Neural cell (in vitro differentiated cells): ENCODE data around the gene COG8. TPM values are rescaled to one million over a fixed set of nuclear protein-coding genes. Genes with fewer than 3 reads are reported as not detected.

Experiments used
- H2AFZ ChIP-seq: fragments of 200-600, 300-800 bp; sonication (generic), shearing (Covaris generic); 2 replicates; pipeline ENCODE4 v1.6.0; 2014; ENCODE audit warnings: low read depth, mild to moderate bottlenecking, antibody characterized with exemption, low read length, moderate library complexity
- H3F3A ChIP-seq: fragments of 200-600 bp; shearing (Covaris generic); 2 replicates; pipeline ENCODE4 v1.6.1; 2016; ENCODE audit warnings: mild to moderate bottlenecking, moderate library complexity, mixed read lengths, antibody characterized with exemption, low read length; ENCODE audit not compliant: insufficient read depth, poor library complexity, severe bottlenecking
- H3K27ac ChIP-seq: fragments of 200-600, 300-800 bp; sonication (generic), shearing (Covaris generic); 2 replicates; pipeline ENCODE4 v1.5.1; 2014; ENCODE audit warnings: mild to moderate bottlenecking, low read length, moderate library complexity
- H3K27me3 ChIP-seq: fragments of 300-800, 200-600 bp; sonication (generic), shearing (Covaris generic); 2 replicates; pipeline ENCODE4 v1.6.0; 2014; ENCODE audit warnings: mild to moderate bottlenecking, low read depth, low read length, moderate library complexity; ENCODE audit not compliant: insufficient read depth
- H3K36me3 ChIP-seq: fragments of 300-800, 200-600 bp; sonication (generic), shearing (Covaris generic); 2 replicates; pipeline ENCODE4 v1.5.1; 2014; ENCODE audit warnings: mild to moderate bottlenecking, antibody characterized with exemption, low read length, moderate library complexity; ENCODE audit not compliant: insufficient read depth
- H3K4me2 ChIP-seq: fragments of 300-800, 200-600 bp; sonication (generic), shearing (Covaris generic); 2 replicates; pipeline ENCODE4 v1.6.0; 2014; ENCODE audit warnings: mild to moderate bottlenecking, low read length
- H3K4me3 ChIP-seq: fragments of 300-800, 200-600 bp; sonication (generic), shearing (Covaris generic); 2 replicates; pipeline ENCODE4 v1.5.1; 2014; ENCODE audit warnings: mild to moderate bottlenecking, low read length, moderate library complexity
- H3K79me2 ChIP-seq: fragments of 200-600 bp; shearing (Covaris generic); replicated peaks from 2 replicates; pipeline ENCODE4 v1.6.0; 2014; ENCODE audit warnings: mild to moderate bottlenecking, low read length, moderate library complexity; ENCODE audit not compliant: insufficient read depth
- H3K9ac ChIP-seq: fragments of 300-800, 200-600 bp; sonication (generic), shearing (Covaris generic); 2 replicates; pipeline ENCODE4 v1.6.1; 2016; ENCODE audit warnings: mild to moderate bottlenecking, low read length, mixed read lengths
- H3K9me2 ChIP-seq: fragments of 200-600 bp; shearing (Covaris generic); 2 replicates; pipeline ENCODE4 v1.6.1; 2016; ENCODE audit warnings: mild to moderate bottlenecking, low read length, mixed read lengths; ENCODE audit not compliant: insufficient read depth
- H3K9me3 ChIP-seq: fragments of 200-600, 300-800 bp; sonication (generic), shearing (Covaris generic); 2 replicates; pipeline ENCODE4 v1.6.1; 2016; ENCODE audit warnings: mild to moderate bottlenecking, mixed run types, low read length, moderate library complexity, mixed read lengths
- H4K20me1 ChIP-seq: fragments of 200-600 bp; shearing (Covaris generic); 2 replicates; pipeline ENCODE4 v1.6.1; 2016; ENCODE audit warnings: mild to moderate bottlenecking, mixed run types; ENCODE audit not compliant: insufficient read depth
- EP300 ChIP-seq: fragments of 450-650 bp; conservative IDR thresholded peaks from 2 replicates; pipeline ENCODE4 v1.6.1; 2014; ENCODE audit warnings: antibody characterized with exemption, mild to moderate bottlenecking, moderate library complexity; ENCODE audit not compliant: poor library complexity, severe bottlenecking
- EZH2 ChIP-seq: fragments of 200-600, 300-800 bp; shearing (Covaris generic), sonication (generic); IDR thresholded peaks from 2 replicates; pipeline ENCODE4 v1.6.1; 2014; ENCODE audit warnings: antibody characterized with exemption, low read length, borderline replicate concordance, mild to moderate bottlenecking; ENCODE audit not compliant: insufficient read depth, poor library complexity, severe bottlenecking
- MXI1 ChIP-seq: fragments of 450-650 bp; conservative IDR thresholded peaks from 2 replicates; pipeline ENCODE4 v1.6.1; 2014; ENCODE audit warnings: antibody characterized with exemption, mild to moderate bottlenecking; ENCODE audit not compliant: poor library complexity, severe bottlenecking
- POLR2AphosphoS5 ChIP-seq: IDR thresholded peaks from 2 replicates; pipeline ENCODE4 v1.6.1; 2012
- RAD21 ChIP-seq: fragments of 450-650 bp; conservative IDR thresholded peaks from 2 replicates; pipeline ENCODE4 v1.6.1; 2014; ENCODE audit warnings: antibody characterized with exemption, mild to moderate bottlenecking, moderate library complexity
- TAF1 ChIP-seq: IDR thresholded peaks from 2 replicates; pipeline ENCODE4 v1.6.1; 2012; ENCODE audit warnings: low read depth
- polyA plus RNA-seq: library from polyadenylated mRNA; depleted of rRNA; stranded (reverse); fragments of >200 nt; gene quantifications from 2 replicates; pipeline ENCODE4 v1.2.3, GENCODE V29; 2014
- TF ChIP-seq, protein P1 (sequence below): fragments of 450-650 bp; IDR thresholded peaks from 2 replicates; pipeline ENCODE4 v1.5.1; 2014; ENCODE audit warnings: antibody characterized with exemption, mild to moderate bottlenecking, moderate library complexity; ENCODE audit not compliant: poor library complexity, severe bottlenecking
- TF ChIP-seq, protein P2 (sequence below): IDR thresholded peaks from 2 replicates; pipeline ENCODE4 v1.6.1; 2012; ENCODE audit warnings: borderline replicate concordance

COG8 gene
- polyA plus RNA-seq, 1 donor from 2014 or later: 27.8 TPM

DNA sequence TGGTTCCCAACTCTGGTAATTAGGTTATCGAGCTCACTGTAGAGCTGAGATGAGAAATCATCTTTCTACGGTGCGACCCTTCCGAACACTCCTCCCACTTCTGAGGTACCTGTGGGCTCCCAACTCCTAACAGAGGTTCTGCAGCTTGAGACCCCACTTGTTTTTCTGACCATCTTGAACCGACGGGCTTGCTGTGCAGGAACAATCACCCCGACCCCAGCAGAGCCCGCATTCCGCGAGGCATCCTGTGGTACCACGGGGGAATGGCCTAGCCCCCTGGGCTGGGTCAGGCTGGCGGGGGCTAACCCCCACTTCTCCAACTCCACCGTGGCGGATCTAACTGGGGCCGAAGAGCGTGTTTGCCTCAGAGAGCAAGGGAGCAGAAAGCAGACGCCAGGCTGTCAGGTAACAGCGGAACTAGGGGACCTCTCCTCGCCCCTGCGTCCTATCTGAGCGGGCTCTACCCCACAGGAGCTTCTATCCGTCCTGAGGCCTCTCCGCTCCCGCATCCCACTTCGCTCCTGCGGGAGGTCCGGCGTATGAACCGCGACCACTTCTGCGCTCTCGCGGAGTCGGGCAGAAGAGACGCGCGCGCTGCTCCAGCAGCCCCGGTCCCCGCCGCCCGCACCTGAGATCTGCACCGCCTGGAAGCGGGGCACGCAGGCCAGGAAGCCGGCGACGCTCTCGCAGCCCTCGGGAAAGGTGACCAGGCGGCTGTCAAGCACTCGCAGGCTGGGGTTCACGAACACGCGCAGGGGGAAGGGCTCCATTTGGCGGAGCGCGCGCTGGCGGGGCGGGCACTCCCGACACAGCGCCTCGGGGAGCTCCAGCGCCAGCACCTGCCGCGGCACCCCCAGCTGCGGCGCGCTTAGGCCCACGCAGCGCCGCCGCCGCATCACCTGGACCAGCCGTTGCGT, 9.7 kb downstream of the COG8 start:
- H3F3A ChIP-seq: no peaks in the 10 kb centered on the region
- H3K27me3 ChIP-seq: no peaks in the 10 kb centered on the region
- peaks cover 5% of the 10 kb centered on the region for H4K20me1 ChIP-seq
- peaks cover 9% of the 10 kb centered on the region for H3K36me3 ChIP-seq
- TF ChIP-seq EZH2 (no peak), EP300 (no peak), POLR2AphosphoS5 (peak; percentile 5)
- H3K4me2 ChIP-seq: peak overlapping the region; percentile 65
- H3K27ac ChIP-seq: no peak overlapping the region
- peak overlapping the region; percentile 77 for H3K9ac ChIP-seq
- H3K4me3 ChIP-seq: peak overlapping the region; percentile 80
- peaks cover 33% of the 10 kb centered on the region for H3K79me2 ChIP-seq
- no peaks in the 10 kb centered on the region for H3K9me3 ChIP-seq
- no peak overlapping the region for H2AFZ ChIP-seq
- no peaks in the 10 kb centered on the region for H3K9me2 ChIP-seq

DNA sequence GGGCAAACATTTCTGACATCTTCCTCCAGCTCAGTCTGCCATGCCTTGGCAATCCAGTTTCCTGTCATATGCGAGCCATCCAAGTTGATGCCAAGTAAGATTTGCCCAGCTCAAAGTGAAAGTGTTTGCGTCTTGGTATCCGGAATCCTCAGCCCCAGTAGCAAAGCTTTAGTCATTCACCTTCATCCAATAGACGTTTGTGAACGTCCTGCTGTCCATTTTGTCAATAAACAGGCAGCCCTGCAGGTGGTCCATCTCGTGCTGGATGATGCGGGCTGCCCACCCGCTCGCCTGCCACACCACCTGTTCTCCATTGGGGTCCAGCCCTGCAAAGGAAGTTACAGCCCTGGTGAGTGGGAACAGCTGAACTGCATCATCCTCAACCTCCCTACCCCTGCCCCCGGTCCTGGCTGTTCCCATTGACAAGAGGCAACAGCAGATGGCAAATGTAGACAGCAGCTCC, 10.5 kb downstream of the COG8 start:
- Histone ChIP-seq H3K4me2 (peak overlapping the region; percentile 65), H4K20me1 (peaks cover 6% of the 10 kb centered on the region), H3K9ac (peak overlapping the region; percentile 77), H3K4me3 (peak overlapping the region; percentile 80), H3K27me3 (no peaks in the 10 kb centered on the region), H3K27ac (no peak overlapping the region), H2AFZ (no peak overlapping the region), H3K36me3 (peaks cover 9% of the 10 kb centered on the region), H3F3A (no peaks in the 10 kb centered on the region), H3K79me2 (peaks cover 37% of the 10 kb centered on the region), H3K9me3 (no peaks in the 10 kb centered on the region), H3K9me2 (no peaks in the 10 kb centered on the region)
- TF ChIP-seq RAD21 (no peak), MXI1 (no peak), TAF1 (no peak)
- TF ChIP-seq, protein P1, sequence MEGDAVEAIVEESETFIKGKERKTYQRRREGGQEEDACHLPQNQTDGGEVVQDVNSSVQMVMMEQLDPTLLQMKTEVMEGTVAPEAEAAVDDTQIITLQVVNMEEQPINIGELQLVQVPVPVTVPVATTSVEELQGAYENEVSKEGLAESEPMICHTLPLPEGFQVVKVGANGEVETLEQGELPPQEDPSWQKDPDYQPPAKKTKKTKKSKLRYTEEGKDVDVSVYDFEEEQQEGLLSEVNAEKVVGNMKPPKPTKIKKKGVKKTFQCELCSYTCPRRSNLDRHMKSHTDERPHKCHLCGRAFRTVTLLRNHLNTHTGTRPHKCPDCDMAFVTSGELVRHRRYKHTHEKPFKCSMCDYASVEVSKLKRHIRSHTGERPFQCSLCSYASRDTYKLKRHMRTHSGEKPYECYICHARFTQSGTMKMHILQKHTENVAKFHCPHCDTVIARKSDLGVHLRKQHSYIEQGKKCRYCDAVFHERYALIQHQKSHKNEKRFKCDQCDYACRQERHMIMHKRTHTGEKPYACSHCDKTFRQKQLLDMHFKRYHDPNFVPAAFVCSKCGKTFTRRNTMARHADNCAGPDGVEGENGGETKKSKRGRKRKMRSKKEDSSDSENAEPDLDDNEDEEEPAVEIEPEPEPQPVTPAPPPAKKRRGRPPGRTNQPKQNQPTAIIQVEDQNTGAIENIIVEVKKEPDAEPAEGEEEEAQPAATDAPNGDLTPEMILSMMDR: no peak
- TF ChIP-seq, protein P2, sequence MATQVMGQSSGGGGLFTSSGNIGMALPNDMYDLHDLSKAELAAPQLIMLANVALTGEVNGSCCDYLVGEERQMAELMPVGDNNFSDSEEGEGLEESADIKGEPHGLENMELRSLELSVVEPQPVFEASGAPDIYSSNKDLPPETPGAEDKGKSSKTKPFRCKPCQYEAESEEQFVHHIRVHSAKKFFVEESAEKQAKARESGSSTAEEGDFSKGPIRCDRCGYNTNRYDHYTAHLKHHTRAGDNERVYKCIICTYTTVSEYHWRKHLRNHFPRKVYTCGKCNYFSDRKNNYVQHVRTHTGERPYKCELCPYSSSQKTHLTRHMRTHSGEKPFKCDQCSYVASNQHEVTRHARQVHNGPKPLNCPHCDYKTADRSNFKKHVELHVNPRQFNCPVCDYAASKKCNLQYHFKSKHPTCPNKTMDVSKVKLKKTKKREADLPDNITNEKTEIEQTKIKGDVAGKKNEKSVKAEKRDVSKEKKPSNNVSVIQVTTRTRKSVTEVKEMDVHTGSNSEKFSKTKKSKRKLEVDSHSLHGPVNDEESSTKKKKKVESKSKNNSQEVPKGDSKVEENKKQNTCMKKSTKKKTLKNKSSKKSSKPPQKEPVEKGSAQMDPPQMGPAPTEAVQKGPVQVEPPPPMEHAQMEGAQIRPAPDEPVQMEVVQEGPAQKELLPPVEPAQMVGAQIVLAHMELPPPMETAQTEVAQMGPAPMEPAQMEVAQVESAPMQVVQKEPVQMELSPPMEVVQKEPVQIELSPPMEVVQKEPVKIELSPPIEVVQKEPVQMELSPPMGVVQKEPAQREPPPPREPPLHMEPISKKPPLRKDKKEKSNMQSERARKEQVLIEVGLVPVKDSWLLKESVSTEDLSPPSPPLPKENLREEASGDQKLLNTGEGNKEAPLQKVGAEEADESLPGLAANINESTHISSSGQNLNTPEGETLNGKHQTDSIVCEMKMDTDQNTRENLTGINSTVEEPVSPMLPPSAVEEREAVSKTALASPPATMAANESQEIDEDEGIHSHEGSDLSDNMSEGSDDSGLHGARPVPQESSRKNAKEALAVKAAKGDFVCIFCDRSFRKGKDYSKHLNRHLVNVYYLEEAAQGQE: no peak
